IMR-90 (cell line): ENCODE measurements around the gene ZNF761. TPM values are rescaled to one million over a fixed set of nuclear protein-coding genes. Genes with fewer than 3 reads are reported as not detected.
A peak's percentile ranks its signal among the peaks of the same experiment; 100 is the strongest.

ENCODE experiments used
- ATAC-seq: fragments of 200-7000 bp; cut with Tn5 transposase; 2 replicates; pipeline ENCODE4 v1.9.1; 2020; ENCODE audit warnings: low read depth, mild to moderate bottlenecking, moderate library complexity
- BruUV-seq: library from RNA; stranded (reverse); fragments of 400-500 nt; replicated peaks from 2 replicates; lab custom pipeline; 2021; lab: Mats Ljungman, UMichigan
- CTCF ChIA-PET: fragments of 300-600 bp; formaldehyde crosslinking; extraction: SDS; loops from one replicate; lab custom pipeline; 2021; ENCODE audit warnings: antibody characterized with exemption; lab: Yijun Ruan, JAX
- POLR2A ChIA-PET: fragments of 300-600 bp; sonication (Branson Sonifier 250); formaldehyde crosslinking; loops from one replicate; lab custom pipeline; 2022; ENCODE audit warnings: antibody characterized with exemption; ENCODE audit not compliant: unreplicated experiment; lab: Charles Lee
- DNase-seq: peaks from one replicate; pipeline ENCODE4 v3.0.0; 2013
- H2AFZ ChIP-seq: replicated peaks from 2 replicates; pipeline ENCODE3; 2013; ENCODE audit warnings: low read length, mild to moderate bottlenecking; ENCODE audit not compliant: poor library complexity
- H2AK5ac ChIP-seq: 2 replicates; pipeline ENCODE4 v1.6.1; 2013; ENCODE audit warnings: low read depth, low read length, inconsistent platforms
- H2AK9ac ChIP-seq: replicated peaks from 2 replicates; pipeline ENCODE3; 2013; ENCODE audit warnings: mild to moderate bottlenecking, low read depth, low read length, moderate library complexity; ENCODE audit not compliant: poor library complexity
- H2BK120ac ChIP-seq: 2 replicates; pipeline ENCODE4 v1.6.1; 2013; ENCODE audit warnings: low read depth, low read length, inconsistent platforms
- H2BK15ac ChIP-seq: 3 replicates; pipeline ENCODE4 v1.6.1; 2013; ENCODE audit warnings: low read depth, low read length, inconsistent platforms
- H2BK20ac ChIP-seq: 2 replicates; pipeline ENCODE4 v1.6.1; 2013; ENCODE audit warnings: low read depth, mild to moderate bottlenecking, inconsistent platforms, low read length, moderate library complexity
- H2BK5ac ChIP-seq: 2 replicates; pipeline ENCODE4 v1.6.1; 2013; ENCODE audit warnings: mild to moderate bottlenecking, low read depth, low read length, inconsistent platforms; ENCODE audit not compliant: poor library complexity, severe bottlenecking
- H3K14ac ChIP-seq: replicated peaks from 2 replicates; pipeline ENCODE4 v1.6.1; 2013; ENCODE audit warnings: low read depth, low read length, inconsistent platforms
- H3K18ac ChIP-seq: 2 replicates; pipeline ENCODE4 v1.6.1; 2013; ENCODE audit warnings: low read depth, low read length, control low read depth
- H3K23ac ChIP-seq: 2 replicates; pipeline ENCODE4 v1.6.1; 2013; ENCODE audit warnings: low read depth, low read length, inconsistent platforms
- H3K27ac ChIP-seq: 2 replicates; pipeline ENCODE4 v1.5.1; 2013; ENCODE audit warnings: mild to moderate bottlenecking, control low read depth, low read length; ENCODE audit not compliant: insufficient read depth
- H3K27me3 ChIP-seq: 2 replicates; pipeline ENCODE4 v1.6.1; 2013; ENCODE audit warnings: low read length; ENCODE audit not compliant: control insufficient read depth, insufficient read depth
- H3K36me3 ChIP-seq: 2 replicates; pipeline ENCODE4 v1.6.1; 2013; ENCODE audit warnings: low read length, mixed read lengths; ENCODE audit not compliant: control insufficient read depth, insufficient read depth
- H3K4ac ChIP-seq: 2 replicates; pipeline ENCODE4 v1.6.1; 2013; ENCODE audit warnings: low read depth, low read length, inconsistent platforms
- H3K4me1 ChIP-seq: 2 replicates; pipeline ENCODE4 v1.6.1; 2013; ENCODE audit warnings: low read length, mixed read lengths; ENCODE audit not compliant: control insufficient read depth, insufficient read depth
- H3K4me2 ChIP-seq: 2 replicates; pipeline ENCODE4 v1.6.1; 2013; ENCODE audit warnings: low read depth, mild to moderate bottlenecking, control low read depth, low read length, moderate library complexity
- H3K4me3 ChIP-seq: 2 replicates; pipeline ENCODE4 v1.5.1; 2013; ENCODE audit warnings: low read depth, mild to moderate bottlenecking, control low read depth, low read length, moderate library complexity; ENCODE audit not compliant: insufficient read depth
- H3K56ac ChIP-seq: 2 replicates; pipeline ENCODE4 v1.6.1; 2013; ENCODE audit warnings: low read length, inconsistent platforms; ENCODE audit not compliant: insufficient read depth; ENCODE audit errors: extremely low read depth
- H3K79me1 ChIP-seq, 2 experiments: 2 replicates each; pipeline ENCODE4 v1.6.1; 2013; ENCODE audit warnings: low read length in 2 of 2, inconsistent platforms in 1 of 2, low read depth in 1 of 2
- H3K9ac ChIP-seq: 2 replicates; pipeline ENCODE4 v1.6.1; 2013; ENCODE audit warnings: low read depth, low read length, control low read depth
- H3K9me1 ChIP-seq: 2 replicates; pipeline ENCODE4 v1.6.1; 2013; ENCODE audit warnings: low read length, inconsistent platforms; ENCODE audit not compliant: insufficient read depth
- H3K9me3 ChIP-seq: 2 replicates; pipeline ENCODE4 v1.6.1; 2013; ENCODE audit warnings: low read length; ENCODE audit not compliant: control insufficient read depth, insufficient read depth
- H4K20me1 ChIP-seq: 2 replicates; pipeline ENCODE4 v1.6.1; 2013; ENCODE audit warnings: low read length, inconsistent platforms; ENCODE audit not compliant: insufficient read depth
- H4K5ac ChIP-seq: 2 replicates; pipeline ENCODE4 v1.6.1; 2013; ENCODE audit warnings: mild to moderate bottlenecking, low read depth, low read length, control low read depth
- H4K8ac ChIP-seq, 2 experiments: 2 replicates each; pipeline ENCODE4 v1.6.1; 2013; ENCODE audit warnings: low read depth in 2 of 2, low read length in 2 of 2, control low read depth in 1 of 2, inconsistent platforms in 1 of 2
- H4K91ac ChIP-seq: 2 replicates; pipeline ENCODE4 v1.6.1; 2013; ENCODE audit warnings: low read depth, low read length, inconsistent platforms; ENCODE audit not compliant: insufficient read depth
- CEBPB ChIP-seq: IDR thresholded peaks from 2 replicates; pipeline ENCODE4 v1.6.1; 2012; ENCODE audit warnings: low read depth, low read length, improper control_type of control experiment
- CTCF ChIP-seq: conservative IDR thresholded peaks from 2 replicates; pipeline ENCODE4 v1.5.1; 2012; ENCODE audit warnings: mild to moderate bottlenecking, low read depth, low read length, improper control_type of control experiment
- FOS ChIP-seq: fragments of 150-350 bp; IDR thresholded peaks from 2 replicates; pipeline ENCODE4 v1.6.1; 2016; ENCODE audit warnings: low read depth, low read length
- MAZ ChIP-seq: IDR thresholded peaks from 2 replicates; pipeline ENCODE4 v1.6.1; 2012; ENCODE audit warnings: low read depth, mild to moderate bottlenecking, low read length, improper control_type of control experiment, moderate library complexity, borderline replicate concordance
- RCOR1 ChIP-seq: IDR thresholded peaks from 2 replicates; pipeline ENCODE4 v1.6.1; 2012; ENCODE audit warnings: mild to moderate bottlenecking, low read length, improper control_type of control experiment; ENCODE audit not compliant: insufficient replicate concordance
- USF2 ChIP-seq: fragments of 150-350 bp; IDR thresholded peaks from 2 replicates; pipeline ENCODE4 v1.6.1; 2017; ENCODE audit warnings: mild to moderate bottlenecking, antibody characterized with exemption, low read length, low read depth
- WGBS, 2 experiments: methylation state at CpG; one replicate each; pipeline versions ENCODE4 v1.1.5 to v1.1.7; 2013; ENCODE audit warnings: missing lambda C conversion rate in 2 of 2; ENCODE audit not compliant: insufficient read length in 1 of 2; ENCODE audit errors: extremely low coverage in 2 of 2; 5-methylcytosine and 5-hydroxymethylcytosine counted together
- dilution Hi-C: fragments of 300-500 bp; cut with HindIII; formaldehyde crosslinking; loops from one replicate; pipeline ENCODE4 v1.14.3; 2018; ENCODE audit warnings: low sequenced_read_pairs; ENCODE audit not compliant: unreplicated experiment
- in situ Hi-C: fragments of 300-500 bp; cut with MboI; formaldehyde crosslinking; loops from 3 replicates; pipeline ENCODE4 v1.14.3; 2019; ENCODE audit warnings: low sequenced_read_pairs, inconsistent platforms, mixed read lengths
- intact Hi-C: fragments of 100-400 bp; cut with micrococcal nuclease; formaldehyde crosslinking; loops from 2 replicates; pipeline ENCODE4 v1.10.0; 2022
- polyA plus RNA-seq, 3 experiments: library from polyadenylated mRNA; depleted of rRNA; stranded (reverse); fragments of >200 nt; gene quantifications; 2 replicates each; pipeline ENCODE4 v1.2.3, GENCODE V29; 2012; ENCODE audit warnings: low replicate concordance in 1 of 3
- total RNA-seq: library from RNA; depleted of rRNA; stranded (reverse); fragments of >200 nt; gene quantifications from 2 replicates; pipeline ENCODE4 v1.2.3, GENCODE V29; 2012

ZNF761 gene
- total and polyA plus RNA-seq, 2 of the 4 experiments (the other 2 are of a cell fraction): 7.9 to 21.9 TPM

DNA sequence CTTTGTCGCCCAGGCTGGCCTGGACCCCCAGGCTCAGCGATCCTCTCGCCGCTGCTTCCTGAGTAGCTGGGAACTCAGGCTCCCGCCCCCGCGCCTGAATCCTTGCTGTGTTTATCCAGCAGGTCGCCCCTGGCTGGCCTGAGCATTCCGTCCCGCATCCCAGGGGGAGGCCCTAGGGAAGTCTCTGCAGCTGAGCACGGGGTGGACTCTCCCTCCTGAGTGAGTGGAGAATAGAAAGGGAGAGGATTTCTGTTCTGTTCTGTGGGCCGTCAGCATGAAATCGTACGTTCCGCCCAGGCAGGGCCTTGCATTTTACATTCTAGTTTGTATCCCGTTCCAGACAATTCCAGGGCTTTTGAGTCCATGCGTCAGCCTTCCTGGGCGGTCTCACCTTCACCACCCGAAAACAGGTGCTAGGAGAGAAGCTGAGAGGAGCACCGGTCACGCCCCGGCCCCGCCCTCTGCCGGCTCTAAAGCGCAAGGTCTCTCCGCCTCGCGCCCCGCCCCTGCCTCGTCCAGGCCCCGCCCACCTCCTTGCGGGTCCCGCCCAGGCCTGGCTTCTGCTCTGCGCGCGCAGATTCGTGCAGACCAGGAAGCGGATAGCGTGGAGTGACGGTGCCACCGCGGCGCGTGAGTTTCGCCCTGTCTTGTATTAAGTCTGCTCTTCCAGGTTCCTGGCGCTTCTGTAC is at the start of gene ZNF761 (continued):
- TF ChIP-seq USF2: no peak
- peak; percentile 53; the same call in 1 of the 2 replicates for TF ChIP-seq MAZ

DNA sequence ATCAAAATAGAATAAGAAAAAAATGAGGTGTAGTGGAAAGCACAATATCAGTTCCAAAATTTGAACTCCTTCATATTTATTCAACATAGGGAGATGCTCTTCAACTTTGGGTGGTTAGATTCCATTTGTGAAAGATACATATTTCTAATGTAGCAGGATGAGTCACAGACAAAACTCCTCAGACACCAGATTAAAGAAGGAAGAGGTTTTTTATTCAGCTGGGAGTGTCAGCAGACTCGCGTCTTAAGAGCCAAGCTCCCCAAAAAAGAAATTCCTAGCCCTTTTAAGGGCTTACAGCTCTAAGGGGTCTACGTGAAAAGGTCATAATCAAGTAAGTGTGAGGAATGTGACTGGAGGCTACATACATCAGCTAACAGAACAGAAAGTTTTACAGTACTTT is 43.6 kb upstream of the ZNF761 start:
- Histone ChIP-seq H3K9ac (no peak overlapping the region), H2BK15ac (no peak overlapping the region), H3K9me1 (no peaks in the 10 kb centered on the region), H2BK20ac (no peak overlapping the region), H3K36me3 (0 out of 2 replicates have a peak, but pooled peaks cover 3% of the 10 kb centered on the region), H3K14ac (no peak overlapping the region), H3K4me3 (no peak overlapping the region), H2AFZ (no peak overlapping the region), H4K20me1 (no peaks in the 10 kb centered on the region), H2AK9ac (no peak overlapping the region), H3K27ac (no peak overlapping the region), H2BK5ac (no peak overlapping the region), H2BK120ac (no peak overlapping the region), H3K27me3 (no peaks in the 10 kb centered on the region), H3K23ac (no peak overlapping the region), H4K8ac (no peak overlapping the region), H3K9me3 (peaks cover 17% of the 10 kb centered on the region), H3K4me2 (no peak overlapping the region; the same call in 1 of the 2 replicates), H3K4ac (no peak overlapping the region), H3K4me1 (no peaks in the 10 kb centered on the region), H4K5ac (no peak overlapping the region), H2AK5ac (no peak overlapping the region), H3K56ac (no peak overlapping the region), H3K18ac (no peak overlapping the region), H4K91ac (no peak overlapping the region), H3K79me1 (no peaks in the 10 kb centered on the region)
- no peak for TF ChIP-seq RCOR1
- no peak for TF ChIP-seq FOS
- TF ChIP-seq USF2: no peak
- no peak for TF ChIP-seq CEBPB
- no peak for TF ChIP-seq CTCF
- WGBS, 2 experiments: no CpG with 5 or more reads among the region's 3 CpGs
- ATAC-seq (peak; percentile 80), DNase-seq (peak; percentile 39)
- in situ Hi-C loops: no loop called here
- dilution Hi-C loops: no loop called here
- POLR2A ChIA-PET: no interaction called here
- CTCF ChIA-PET: interaction anchor here (0.6 kb wide), 1 partner anchor 52 kb away, joined by 3 read pairs; no protein-coding TSS in a partner anchor
- intact Hi-C loops: no loop called here
- BruUV-seq: no TSS peak
